OCI-LY7 (cell line): ENCODE measurements around the gene TM4SF1. TPM values are rescaled to one million over a fixed set of nuclear protein-coding genes. Genes with fewer than 3 reads are reported as not detected.

Experiments
- BruUV-seq: library from RNA; stranded (reverse); fragments of 400-500 nt; replicated peaks from 2 replicates; lab custom pipeline; 2021; lab: Mats Ljungman, UMichigan
- CTCF ChIA-PET: fragments of 300-600 bp; sonication (Branson Sonifier 250); formaldehyde crosslinking; loops from one replicate; lab custom pipeline; 2022; ENCODE audit warnings: antibody characterized with exemption; ENCODE audit not compliant: unreplicated experiment; lab: Charles Lee
- POLR2A ChIA-PET: fragments of 300-600 bp; sonication (Branson Sonifier 250); formaldehyde crosslinking; loops from one replicate; lab custom pipeline; 2022; ENCODE audit warnings: antibody characterized with exemption; lab: Charles Lee
- DNase-seq: peaks from one replicate; pipeline ENCODE4 v3.0.0-alpha.2; 2015; ENCODE audit warnings: low spot score
- H2AFZ ChIP-seq: fragments of 200-600 bp; sonication (generic), shearing (Covaris generic); 2 replicates; pipeline ENCODE4 v1.6.1; 2014; ENCODE audit warnings: mild to moderate bottlenecking, antibody characterized with exemption, low read length, moderate library complexity
- H3K27ac ChIP-seq: fragments of 200-600 bp; sonication (generic); 2 replicates; pipeline ENCODE4 v1.5.1; 2014; ENCODE audit warnings: mixed run types, low read depth, mild to moderate bottlenecking, moderate library complexity, low read length, inconsistent platforms; ENCODE audit not compliant: poor library complexity, severe bottlenecking
- H3K36me3 ChIP-seq: fragments of 200-600 bp; sonication (generic); 2 replicates; pipeline ENCODE4 v1.6.1; 2014; ENCODE audit warnings: mild to moderate bottlenecking, antibody characterized with exemption, low read length, moderate library complexity, mixed read lengths; ENCODE audit not compliant: insufficient read depth
- H3K4me1 ChIP-seq: fragments of 200-600 bp; sonication (generic); 2 replicates; pipeline ENCODE4 v1.5.1; 2014; ENCODE audit warnings: mild to moderate bottlenecking, low read length; ENCODE audit not compliant: insufficient read depth, poor library complexity, severe bottlenecking
- H3K4me2 ChIP-seq: fragments of 200-600 bp; sonication (generic); 2 replicates; pipeline ENCODE4 v1.6.1; 2014; ENCODE audit warnings: mild to moderate bottlenecking, low read length
- H3K4me3 ChIP-seq: fragments of 200-600 bp; sonication (generic); 2 replicates; pipeline ENCODE4 v1.5.1; 2014; ENCODE audit warnings: mild to moderate bottlenecking, low read depth, low read length; ENCODE audit not compliant: poor library complexity, severe bottlenecking
- H3K79me2 ChIP-seq: fragments of 200-600 bp; sonication (generic); 2 replicates; pipeline ENCODE4 v1.6.1; 2016; ENCODE audit warnings: low read depth, mild to moderate bottlenecking, low read length, moderate library complexity, mixed read lengths; ENCODE audit not compliant: insufficient read depth
- H3K9me2 ChIP-seq: fragments of 200-600 bp; sonication (generic); 2 replicates; pipeline ENCODE4 v1.6.1; 2016; ENCODE audit warnings: mild to moderate bottlenecking, low read length, mixed read lengths; ENCODE audit not compliant: insufficient read depth
- H3K9me3 ChIP-seq: fragments of 200-600 bp; sonication (generic); 2 replicates; pipeline ENCODE4 v1.6.1; 2014; ENCODE audit warnings: mild to moderate bottlenecking, mixed run types, low read length, mixed read lengths
- H4K20me1 ChIP-seq: fragments of 200-600 bp; sonication (generic); 2 replicates; pipeline ENCODE4 v1.6.1; 2014; ENCODE audit warnings: mild to moderate bottlenecking, antibody characterized with exemption, low read length, moderate library complexity, mixed read lengths; ENCODE audit not compliant: insufficient read depth
- CTCF ChIP-seq: fragments of 200-600 bp; sonication (generic); conservative IDR thresholded peaks from 2 replicates; pipeline ENCODE4 v1.5.1; 2014; ENCODE audit warnings: mild to moderate bottlenecking, antibody characterized with exemption, low read length, moderate library complexity, mixed read lengths
- EZH2phosphoT487 ChIP-seq: fragments of 200-600 bp; sonication (generic); IDR thresholded peaks from 2 replicates; pipeline ENCODE4 v1.6.1; 2018; ENCODE audit warnings: low read depth, borderline replicate concordance, mild to moderate bottlenecking, mixed run types, antibody characterized with exemption, low read length, moderate library complexity, mixed read lengths
- intact Hi-C: fragments of 100-400 bp; cut with micrococcal nuclease; formaldehyde crosslinking; loops from one replicate; pipeline ENCODE4 v1.10.0; 2022; ENCODE audit not compliant: unreplicated experiment
- total RNA-seq, 2 experiments: library from RNA; depleted of rRNA in 1 of 2; stranded (reverse); fragments of >200 nt in 1 of 2; shearing (Covaris generic) in 1 of 2; gene quantifications; 2 replicates each; pipeline ENCODE4 v1.2.3, GENCODE V29; 2014 to 2022

TM4SF1 gene
- total RNA-seq, 2 experiments from 2014 or later = not detected

- CTCF ChIA-PET = no interaction called here
- intact Hi-C loops = loop anchor here (2.0 kb wide), 1 partner anchor 33 kb away; the partner anchor contains the start of gene TM4SF1
- Histone ChIP-seq H4K20me1 (no peaks in the 10 kb centered on the region), H2AFZ (no peak overlapping the region), H3K27ac (no peak overlapping the region), H3K36me3 (no peaks in the 10 kb centered on the region), H3K4me3 (no peak overlapping the region), H3K9me3 (no peaks in the 10 kb centered on the region), H3K79me2 (no peaks in the 10 kb centered on the region), H3K4me2 (no peak overlapping the region), H3K9me2 (no peaks in the 10 kb centered on the region), H3K4me1 (no peaks in the 10 kb centered on the region)
- POLR2A ChIA-PET = interaction anchor here (0.6 to 2.2 kb wide), 3 partner anchors 13 to 34 kb away, joined by 3 to 5 read pairs (median 4); no protein-coding TSS in a partner anchor
- peak; percentile 23 for DNase-seq
- no TSS peak for BruUV-seq
- no peak for TF ChIP-seq EZH2phosphoT487
- peak; percentile 68 for TF ChIP-seq CTCF
These were observed 33.5 kb downstream of the TM4SF1 start for GRCh38 chr3:149343951-149344350.

- no peaks in the 10 kb centered on the region for H3K9me2 ChIP-seq
- BruUV-seq = no TSS peak
- intact Hi-C loops = loop anchor here (2.0 kb wide), 1 partner anchor 34 kb away; the partner anchor contains the start of gene TM4SF1
- H3K36me3 ChIP-seq = no peaks in the 10 kb centered on the region
- ChIA-PET POLR2A (interaction anchor here (0.6 to 2.2 kb wide), 2 partner anchors 14 to 273 kb away, joined by 3 to 5 read pairs; no protein-coding TSS in a partner anchor), CTCF (no interaction called here)
- H3K27ac ChIP-seq = no peak overlapping the region
- TF ChIP-seq CTCF (no peak), EZH2phosphoT487 (no peak)
- no peaks in the 10 kb centered on the region for H3K4me1 ChIP-seq
- no peaks in the 10 kb centered on the region for H4K20me1 ChIP-seq
- DNase-seq = no peak
- H3K79me2 ChIP-seq = no peaks in the 10 kb centered on the region
- no peaks in the 10 kb centered on the region for H3K9me3 ChIP-seq
- H3K4me2 ChIP-seq = no peak overlapping the region
- H3K4me3 ChIP-seq = no peak overlapping the region
- H2AFZ ChIP-seq = no peak overlapping the region
These were observed 34.8 kb downstream of the TM4SF1 start for GRCh38 chr3:149342413-149343380.
